Renal pelvis (tissue), 3 donors: Measurements from ENCODE around the gene PLA2G1B. TPM values are rescaled to one million over a fixed set of nuclear protein-coding genes. Genes with fewer than 3 reads are reported as not detected.

Experiments used
- polyA plus RNA-seq, 3 donors: library from polyadenylated mRNA; unstranded; fragments of 120-200 nt; gene quantifications; one replicate each; pipeline ENCODE4 v1.2.1, GENCODE V29; 2013; ENCODE audit not compliant: insufficient read length in 3 of 3

PLA2G1B gene
- polyA plus RNA-seq, 3 donors, result 0.41 to 0.84 (median 0.41) TPM

Other genes starting within 250 kb of the PLA2G1B start
- 10 to 100 TPM; 35.0 to 38.0 (median 37.9) TPM for gene RAB35, start 211.0 kb downstream of the PLA2G1B start, polyA plus RNA-seq
- 10 to 100 TPM; 55.3 to 73.2 (median 64.6) TPM for gene GCN1, start 133.1 kb downstream of the PLA2G1B start, polyA plus RNA-seq
- 1,000 to 10,000 TPM; 2,489 to 3,091 (median 2,771) TPM for gene RPLP0, start 126.7 kb downstream of the PLA2G1B start, polyA plus RNA-seq
- 10 to 100 TPM; 73.5 to 86.4 (median 77.1) TPM for gene PXN, start 62.0 kb downstream of the PLA2G1B start, polyA plus RNA-seq
- not detected for gene RNU4-2, start 35.9 kb downstream of the PLA2G1B start, polyA plus RNA-seq
- gene RNU4-1, start 34.5 kb downstream of the PLA2G1B start, polyA plus RNA-seq, result not detected
- gene SIRT4, start 25.5 kb downstream of the PLA2G1B start, polyA plus RNA-seq, result 1 to 10 TPM; 3.2 to 5.4 (median 4.7) TPM
- 10 to 100 TPM; 21.9 to 25.0 (median 24.0) TPM for gene MSI1, start 41.4 kb upstream of the PLA2G1B start, polyA plus RNA-seq
- gene COX6A1, start 110.3 kb upstream of the PLA2G1B start, polyA plus RNA-seq, result 100 to 1,000 TPM; 307 to 370 (median 333) TPM
- gene TRIAP1, start 118.6 kb upstream of the PLA2G1B start, polyA plus RNA-seq, result 10 to 100 TPM; 37.1 to 43.4 (median 41.3) TPM
- gene GATC, start 118.7 kb upstream of the PLA2G1B start, polyA plus RNA-seq, result 10 to 100 TPM; 29.8 to 43.3 (median 41.9) TPM
- 100 to 1,000 TPM; 243 to 256 (median 244) TPM for gene SRSF9, start 142.0 kb upstream of the PLA2G1B start, polyA plus RNA-seq
- 100 to 1,000 TPM; 451 to 563 (median 460) TPM for gene DYNLL1, start 168.3 kb upstream of the PLA2G1B start, polyA plus RNA-seq
- 10 to 100 TPM; 56.3 to 65.6 (median 61.7) TPM for gene COQ5, start 201.4 kb upstream of the PLA2G1B start, polyA plus RNA-seq
- 100 to 1,000 TPM; 188 to 227 (median 198) TPM for gene RNF10, start 206.6 kb upstream of the PLA2G1B start, polyA plus RNA-seq